NOMO-1 treated with DMSO at 0.1 percent for 48 hours (cell line): ENCODE results near the gene BCL10.
A peak's percentile ranks its signal among the peaks of the same experiment; 100 is the strongest.
"Not testable (repeated sequence)": the region's sequence is repeated elsewhere in the genome, so short reads cannot be mapped to it uniquely, and the experiment has no call there.

Source experiments
- DNase-seq: peaks from one replicate; lab custom pipeline; 2025; ENCODE audit not compliant: unreplicated experiment; lab: John Stamatoyannopoulos, UW

BCL10 gene

GRCh38 chr1:85268801-85269585, 7.4 kb downstream of the BCL10 start:
- DNase-seq, result no peak

DNA sequence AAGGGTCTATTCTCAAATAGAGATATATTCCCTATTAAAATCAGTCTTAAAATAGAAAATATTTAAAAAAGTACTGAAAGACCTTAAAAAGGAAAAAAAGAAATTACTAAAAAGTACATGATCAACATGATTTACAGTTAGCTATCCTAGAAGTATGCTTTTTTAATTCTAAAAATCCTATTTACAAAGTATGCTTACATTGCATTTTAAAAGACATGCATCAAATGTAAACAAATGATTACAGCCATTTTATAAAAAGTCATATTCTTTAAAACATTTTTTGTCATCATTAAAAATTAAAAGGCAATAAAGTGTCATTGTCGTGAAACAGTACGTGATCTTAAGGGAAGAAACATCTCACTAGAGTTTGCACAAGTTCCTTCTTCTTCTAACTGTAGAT, 9.1 kb downstream of the BCL10 start:
- DNase-seq, result peak; percentile 6

GRCh38 chr1:85264150-85264549, 12.3 kb downstream of the BCL10 start:
- DNase-seq, result no peak

- DNase-seq, result no peak
Measured at GRCh38 chr1:85262985-85263384, 13.4 kb downstream of the BCL10 start.

DNA sequence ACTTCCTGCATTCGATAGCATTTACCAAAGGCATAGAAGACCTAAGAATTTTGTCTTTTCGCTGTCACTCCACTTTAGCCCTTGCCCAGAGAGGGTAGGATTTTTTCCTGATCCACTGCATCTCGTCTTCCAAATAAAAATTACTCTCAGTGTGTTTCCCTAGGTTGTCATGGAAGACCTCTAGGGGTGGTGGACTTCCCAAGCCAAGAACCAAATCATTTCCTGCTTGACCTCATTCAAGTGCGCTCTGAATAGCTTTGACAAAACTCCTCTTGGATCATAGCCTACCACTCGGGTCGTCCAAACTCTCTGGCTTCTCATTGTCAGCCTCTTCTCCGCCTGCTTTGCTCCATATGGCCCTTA, 16.5 kb downstream of the BCL10 start:
- no peak for DNase-seq

GRCh38 chr1:85259118-85259911, 17.1 kb downstream of the BCL10 start, which contains the start of gene C1orf52:
Gene C1orf52 (minus strand): TSS chr1:85259662. CDS start chr1:85259633, 29 bp downstream.
- DNase-seq, result peak; percentile 84

DNA sequence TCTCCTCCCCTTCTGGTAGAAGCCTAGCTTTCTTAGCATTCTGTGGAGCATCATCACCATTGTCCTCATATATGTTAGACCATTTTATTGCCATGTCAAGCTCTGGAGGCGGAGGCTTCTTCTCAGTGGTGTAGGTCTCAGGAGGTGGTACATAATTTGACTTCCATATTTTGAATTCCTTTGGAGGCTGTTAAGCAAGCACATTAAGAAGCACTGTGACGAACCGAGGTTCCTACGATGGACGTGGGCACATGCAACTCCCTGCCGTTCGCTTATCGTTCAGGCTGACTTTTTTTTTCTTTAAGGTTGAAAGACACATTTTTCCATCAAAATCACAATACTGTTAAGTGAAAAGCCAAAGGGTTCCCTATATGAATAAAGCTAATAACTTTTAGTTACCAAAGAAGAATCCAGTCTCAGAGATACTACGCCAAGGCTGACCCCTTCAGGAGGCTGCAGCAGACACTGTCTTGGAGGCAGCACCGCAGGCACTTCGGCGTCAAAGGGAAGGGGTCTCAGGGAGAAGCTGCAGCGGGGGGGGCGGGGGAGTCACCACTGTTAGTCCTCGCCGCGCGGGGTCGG, 17.8 kb downstream of the BCL10 start:
- no peak for DNase-seq

GRCh38 chr1:85249042-85249441, 27.4 kb downstream of the BCL10 start:
- DNase-seq, result not testable (repeated sequence)

DNA sequence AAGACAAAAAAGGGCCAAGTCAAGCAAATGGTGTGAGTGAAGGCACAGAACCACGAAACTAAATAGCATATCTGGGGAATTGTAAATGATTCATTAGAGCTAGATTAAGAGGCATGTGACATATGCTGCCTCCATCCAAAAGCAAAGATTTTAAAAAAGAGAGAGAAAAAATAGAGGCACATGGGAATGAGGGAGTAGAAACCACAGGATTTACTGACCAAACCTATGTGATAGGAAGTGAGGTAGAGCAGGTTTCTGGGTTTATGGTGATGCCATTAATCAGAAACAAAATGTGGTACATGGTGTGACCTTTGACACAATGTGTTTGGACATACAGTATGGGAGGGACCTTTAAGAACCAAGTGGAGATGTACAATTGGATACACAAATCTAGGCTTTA, 30.5 kb downstream of the BCL10 start:
- DNase-seq, result no peak

DNA sequence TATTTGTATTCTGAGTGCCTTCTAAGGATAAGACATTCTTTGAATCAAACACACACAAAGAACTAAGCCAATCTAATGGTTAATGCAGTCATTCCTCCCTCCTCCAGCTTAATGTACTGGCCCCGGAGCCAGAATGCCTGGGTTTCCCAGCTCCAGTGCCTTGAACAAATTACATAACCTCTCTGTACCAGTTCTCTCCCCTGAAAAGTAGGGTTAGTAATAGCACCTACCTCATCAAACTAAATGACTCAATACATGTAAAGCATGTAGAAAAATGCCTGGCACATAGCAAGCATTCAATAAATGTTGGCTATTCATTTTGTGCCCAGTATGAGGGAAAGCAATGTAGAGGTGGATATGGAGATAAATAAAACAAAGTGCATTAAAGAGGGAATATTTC, 31.0 kb downstream of the BCL10 start:
- DNase-seq, result no peak

DNA sequence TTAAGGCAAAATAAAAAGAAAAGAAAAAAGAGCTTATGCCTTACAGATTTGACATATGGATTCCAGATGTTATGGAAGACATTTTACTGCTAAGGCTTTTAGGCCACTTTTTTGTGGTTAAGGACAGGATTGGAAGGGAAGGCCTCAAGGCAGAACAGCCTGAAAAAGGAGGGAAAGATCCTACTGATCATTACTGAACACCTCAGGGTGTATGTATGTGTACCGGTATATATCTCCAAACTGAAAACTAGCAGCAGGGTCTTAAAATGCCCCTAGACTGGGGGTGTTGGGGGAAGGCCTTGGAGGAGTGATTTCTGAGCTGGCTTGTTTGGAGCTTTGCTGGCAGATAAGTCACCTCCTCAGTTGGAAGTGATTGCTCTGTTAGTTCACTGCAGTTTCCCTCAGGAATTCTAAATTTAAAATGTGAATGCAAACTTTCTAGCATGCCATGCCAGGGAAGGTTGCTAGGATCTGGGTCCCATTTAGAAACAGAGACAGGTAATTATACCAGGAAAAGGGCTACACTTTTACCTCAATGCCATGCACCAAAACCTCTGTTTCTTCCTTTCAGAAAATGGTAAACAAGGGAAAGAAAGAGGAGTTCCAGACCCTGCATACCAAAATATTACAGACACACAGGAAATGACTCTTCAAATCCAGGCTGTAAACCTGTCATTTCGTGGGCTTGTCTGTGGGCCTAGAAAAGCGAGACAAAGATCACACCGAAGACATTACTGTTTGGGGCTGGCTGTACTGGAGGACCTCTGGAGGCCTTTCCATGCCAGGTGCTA, 32.0 kb downstream of the BCL10 start:
- DNase-seq, result peak; percentile 7

DNA sequence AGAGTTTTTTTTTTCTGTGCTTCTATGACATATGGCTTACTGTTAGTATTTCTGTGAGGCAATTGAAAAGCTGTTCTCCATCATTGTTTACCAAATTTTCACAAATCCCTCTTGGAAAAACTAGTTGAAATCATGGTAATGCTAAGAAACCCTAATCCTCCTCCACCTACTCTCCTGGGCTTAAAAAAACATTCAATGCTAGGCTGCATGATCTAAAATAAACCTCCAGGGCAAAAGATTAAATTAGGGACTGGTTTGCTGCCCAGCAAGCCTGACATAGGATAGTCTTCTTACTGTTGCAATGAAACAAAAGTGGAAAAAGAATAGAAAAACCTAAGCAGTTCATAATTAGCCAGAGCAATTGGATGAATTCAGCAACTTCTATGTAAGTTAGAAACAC, 33.1 kb downstream of the BCL10 start:
- no peak for DNase-seq

- DNase-seq, result no peak
Measured at GRCh38 chr1:85240643-85241042, 35.8 kb downstream of the BCL10 start.

DNA sequence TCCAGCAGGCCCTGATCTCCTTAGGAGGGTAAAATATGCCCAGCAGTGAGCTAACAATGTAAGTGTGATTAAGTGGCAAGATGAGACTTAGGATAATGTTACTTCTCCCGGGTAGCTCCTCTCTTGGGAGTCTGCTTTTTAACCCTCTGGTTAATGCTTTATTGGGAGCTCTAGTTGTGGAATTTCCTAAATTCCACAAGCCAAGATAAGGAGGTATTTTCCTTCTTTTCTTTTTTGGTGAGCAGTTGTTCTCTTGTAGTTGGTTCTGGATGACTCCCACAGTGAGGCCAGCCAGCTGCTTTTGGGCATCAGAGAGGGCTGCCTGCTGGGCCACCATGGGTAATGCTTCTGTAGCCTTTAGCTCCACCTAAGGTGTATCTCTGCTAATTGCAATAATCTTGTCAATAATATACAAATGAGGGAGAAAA, 36.2 kb downstream of the BCL10 start:
- DNase-seq, result no peak

DNA sequence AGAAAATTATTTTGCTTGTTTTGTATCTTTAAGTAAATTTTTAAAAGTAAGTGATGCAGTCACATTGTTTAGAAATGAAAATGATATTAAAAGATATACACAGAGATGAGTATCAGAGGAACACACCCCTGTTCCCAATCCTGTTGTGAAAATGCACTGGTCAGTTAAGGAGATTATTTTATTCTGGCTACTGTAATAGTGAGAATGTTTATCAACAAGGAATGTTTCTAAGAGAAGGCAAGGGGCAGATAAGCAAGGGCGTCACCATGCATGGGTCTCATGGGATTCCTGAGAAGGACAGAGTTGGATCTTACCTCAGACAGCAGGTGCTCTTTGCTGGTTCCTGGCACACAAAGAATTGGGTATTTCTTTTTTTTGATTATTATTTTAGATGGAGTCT, 38.8 kb downstream of the BCL10 start:
- no peak for DNase-seq

DNA sequence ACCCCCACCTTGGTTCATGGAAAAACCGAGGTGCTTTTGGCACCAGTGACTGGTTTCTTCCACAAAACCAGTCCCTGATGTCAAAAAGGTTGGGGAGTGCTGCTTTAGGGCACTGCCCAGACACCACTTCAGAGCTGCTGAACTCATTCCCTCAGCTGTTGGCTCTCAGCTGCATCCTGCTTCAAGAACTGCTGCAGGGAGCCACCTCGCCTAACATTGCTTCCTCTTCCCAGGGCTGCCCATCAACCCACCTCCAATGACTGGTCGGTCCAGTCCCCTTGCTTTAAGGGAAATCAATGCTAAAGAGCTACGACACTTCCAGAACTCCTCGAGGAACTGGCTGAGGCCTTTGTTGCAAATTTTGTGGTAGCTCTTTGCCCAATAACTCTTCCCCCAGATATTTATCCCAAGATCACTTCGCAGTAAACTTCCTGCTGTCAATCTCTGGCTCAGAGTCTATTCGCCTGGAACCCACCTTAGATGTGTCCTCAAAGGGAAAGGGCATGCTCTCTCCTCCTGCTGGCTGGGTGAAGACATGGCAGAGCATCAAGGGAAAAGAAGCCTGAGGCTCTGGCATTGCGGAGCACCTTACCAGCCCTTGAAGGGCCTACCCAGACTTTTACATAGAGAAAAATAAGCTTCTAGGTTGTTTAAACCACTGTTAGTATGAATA, 46.0 kb downstream of the BCL10 start:
- DNase-seq, result no peak

- no peak for DNase-seq
Measured at GRCh38 chr1:85229574-85230097, 46.8 kb downstream of the BCL10 start.

DNA sequence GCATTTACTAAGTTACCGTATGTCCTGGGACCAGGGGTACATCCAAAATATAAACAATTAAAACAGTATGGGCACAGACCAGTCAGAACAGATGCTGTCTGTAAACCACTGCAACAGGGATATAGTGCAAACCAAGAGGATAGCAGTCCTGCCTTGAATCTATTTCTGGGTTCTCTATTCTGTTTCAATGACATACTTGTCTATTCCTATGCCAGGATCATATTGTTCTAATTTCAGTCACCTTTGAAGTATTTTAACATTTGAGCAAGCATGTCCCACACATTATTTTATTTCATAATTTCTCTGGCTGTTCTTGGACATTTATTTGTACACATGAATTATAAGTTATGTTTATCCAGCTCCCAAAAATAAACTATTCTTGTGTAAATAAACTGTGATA, 47.5 kb downstream of the BCL10 start:
- no peak for DNase-seq

DNA sequence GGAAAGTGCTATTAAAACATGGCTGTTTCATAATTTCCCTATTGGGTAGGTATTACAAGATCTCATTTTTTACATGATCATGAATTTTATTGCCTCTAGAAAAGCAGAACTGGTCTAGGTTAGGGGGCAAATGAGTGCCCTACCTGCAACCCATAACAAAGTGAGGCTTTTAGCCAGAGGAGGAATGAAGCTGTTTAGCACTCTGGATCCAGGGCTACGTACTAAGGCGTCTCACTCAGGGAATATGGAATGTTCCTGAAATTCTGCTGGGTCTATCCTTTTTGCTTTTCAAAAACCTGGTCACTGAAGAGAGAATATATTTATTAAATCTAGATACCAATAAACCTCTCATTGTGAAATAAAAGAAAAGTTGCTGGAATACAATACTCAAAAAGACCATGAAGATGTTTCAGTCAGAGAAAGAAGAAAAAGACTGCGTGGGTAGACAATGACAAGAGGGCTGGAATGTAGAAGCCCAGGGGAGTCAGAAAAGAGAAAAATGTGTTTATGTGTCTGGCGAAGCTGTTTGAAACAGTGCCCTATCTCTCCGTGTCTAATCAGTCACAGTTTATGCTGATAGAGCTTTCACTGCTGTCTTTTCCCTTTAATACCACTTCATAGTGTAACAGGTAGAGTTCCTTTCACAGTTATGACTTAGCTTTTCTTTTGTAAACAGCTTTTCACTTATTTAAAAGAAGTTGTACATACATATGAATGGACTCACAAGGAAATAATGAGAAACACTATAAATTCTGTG, 50.6 kb downstream of the BCL10 start:
- peak; percentile 6 for DNase-seq
